Neural progenitor cell (in vitro differentiated cells): ENCODE measurements around the gene IQCH. TPM values are rescaled to one million over a fixed set of nuclear protein-coding genes. Genes with fewer than 3 reads are reported as not detected.
A peak's percentile ranks its signal among the peaks of the same experiment; 100 is the strongest.

ENCODE experiments used
- DNase-seq: peaks from one replicate; pipeline ENCODE4 v3.0.0-alpha.2; 2016; ENCODE audit warnings: low spot score
- H2AFZ ChIP-seq: fragments of 200-600 bp; sonication (generic); replicated peaks from 2 replicates; pipeline ENCODE4 v1.6.1; 2016; ENCODE audit warnings: antibody characterized with exemption
- H3F3A ChIP-seq: fragments of 200-600 bp; sonication (generic); 2 replicates; pipeline ENCODE4 v1.6.1; 2016; ENCODE audit warnings: antibody characterized with exemption, low read depth
- H3K27ac ChIP-seq: fragments of 200-600 bp; sonication (generic); 2 replicates; pipeline ENCODE4 v1.5.1; 2016; ENCODE audit warnings: mild to moderate bottlenecking
- H3K27me3 ChIP-seq: fragments of 200-600 bp; sonication (generic); 2 replicates; pipeline ENCODE4 v1.6.1; 2016; ENCODE audit warnings: mild to moderate bottlenecking, moderate library complexity
- H3K36me3 ChIP-seq: fragments of 200-600 bp; sonication (generic); 2 replicates; pipeline ENCODE4 v1.5.1; 2016
- H3K4me1 ChIP-seq: fragments of 200-600 bp; sonication (generic); 2 replicates; pipeline ENCODE4 v1.6.1; 2016; ENCODE audit warnings: mixed run types
- H3K4me2 ChIP-seq: fragments of 200-600 bp; sonication (generic); 2 replicates; pipeline ENCODE4 v1.6.1; 2016
- H3K4me3 ChIP-seq: fragments of 200-600 bp; sonication (generic); 2 replicates; pipeline ENCODE4 v1.5.1; 2016
- H3K79me2 ChIP-seq: fragments of 200-600 bp; sonication (generic); 2 replicates; pipeline ENCODE4 v1.6.1; 2016; ENCODE audit warnings: low read depth
- H3K9ac ChIP-seq: fragments of 200-600 bp; sonication (generic); 2 replicates; pipeline ENCODE4 v1.6.1; 2016
- H3K9me3 ChIP-seq: fragments of 200-600 bp; sonication (generic); 2 replicates; pipeline ENCODE4 v1.5.1; 2016; ENCODE audit warnings: low read depth
- H4K20me1 ChIP-seq: fragments of 200-600 bp; sonication (generic); 2 replicates; pipeline ENCODE4 v1.6.1; 2016; ENCODE audit warnings: low read depth
- H3K27ac Mint-ChIP-seq: 3 replicates; pipeline ENCODE4 v1.8.0; 2021; ENCODE audit warnings: mixed read lengths
- H3K27me3 Mint-ChIP-seq: 2 replicates; pipeline ENCODE4 v1.8.0; 2022; ENCODE audit warnings: low read depth, mild to moderate bottlenecking, inconsistent platforms, moderate library complexity, mixed read lengths; ENCODE audit not compliant: insufficient read depth
- H3K36me3 Mint-ChIP-seq: 3 replicates; pipeline ENCODE4 v1.8.0; 2021; ENCODE audit warnings: mixed read lengths
- H3K4me1 Mint-ChIP-seq: 3 replicates; pipeline ENCODE4 v1.8.0; 2021; ENCODE audit warnings: mixed read lengths
- H3K4me3 Mint-ChIP-seq: 3 replicates; pipeline ENCODE4 v1.8.0; 2021; ENCODE audit warnings: mild to moderate bottlenecking, moderate library complexity, mixed read lengths
- H3K9me3 Mint-ChIP-seq: 3 replicates; pipeline ENCODE4 v1.8.0; 2020; ENCODE audit warnings: mixed read lengths
- CTCF ChIP-seq: fragments of 200-600 bp; sonication (generic); IDR thresholded peaks from 2 replicates; pipeline ENCODE4 v1.5.1; 2017; ENCODE audit warnings: antibody characterized with exemption, mild to moderate bottlenecking
- EZH2 ChIP-seq: fragments of 200-600 bp; sonication (generic); IDR thresholded peaks from 2 replicates; pipeline ENCODE4 v1.6.1; 2017; ENCODE audit warnings: antibody characterized with exemption, mild to moderate bottlenecking, moderate library complexity
- EZH2phosphoT487 ChIP-seq: fragments of 200-600 bp; sonication (generic); IDR thresholded peaks from 2 replicates; pipeline ENCODE4 v1.6.1; 2017; ENCODE audit warnings: antibody characterized with exemption
- total RNA-seq: library from RNA; depleted of rRNA; stranded (reverse); fragments of >200 nt; gene quantifications from 2 replicates; pipeline ENCODE4 v1.2.3, GENCODE V29; 2015; ENCODE audit warnings: low replicate concordance

The IQCH gene
- total RNA-seq, 1 donor from 2014 or later: 21.0 TPM

- Histone ChIP-seq H3K4me3 (no peak overlapping the region), H3K27me3 (no peaks in the 10 kb centered on the region), H3K4me1 (peaks cover 52% of the 10 kb centered on the region), H3K36me3 (no peaks in the 10 kb centered on the region), H3F3A (peaks cover 14% of the 10 kb centered on the region), H2AFZ (no peak overlapping the region), H3K27ac (no peak overlapping the region), H3K9ac (no peak overlapping the region), H3K4me2 (no peak overlapping the region), H3K9me3 (no peaks in the 10 kb centered on the region), H4K20me1 (no peaks in the 10 kb centered on the region), H3K79me2 (no peaks in the 10 kb centered on the region)
- Mint-ChIP-seq H3K4me3 (no peak overlapping the region), H3K27ac (no peak overlapping the region), H3K9me3 (no peaks in the 10 kb centered on the region), H3K4me1 (peaks cover 48% of the 10 kb centered on the region), H3K27me3 (no peaks in the 10 kb centered on the region), H3K36me3 (no peaks in the 10 kb centered on the region)
- no peak for DNase-seq
- no peak for TF ChIP-seq CTCF
- no peak for TF ChIP-seq EZH2
- TF ChIP-seq EZH2phosphoT487: no peak
Observed at GRCh38 chr15:67400890-67401289, 146.3 kb downstream of the IQCH start.

GRCh38 chr15:67401336-67401735 is 146.8 kb downstream of the IQCH start:
- peaks cover 44% of the 10 kb centered on the region for H3K4me1 Mint-ChIP-seq
- no peaks in the 10 kb centered on the region for H3K9me3 Mint-ChIP-seq

GRCh38 chr15:67403428-67404154 is 149.0 kb downstream of the IQCH start:
- no peaks in the 10 kb centered on the region for H3K27me3 ChIP-seq
- H3K27ac Mint-ChIP-seq: peak overlapping the region; percentile 65
- peak overlapping the region; percentile 52 for H2AFZ ChIP-seq

More at GRCh38 chr15:67401336-67401735, 146.8 kb downstream of the IQCH start:
- Mint-ChIP-seq H3K36me3 (no peaks in the 10 kb centered on the region), H3K27ac (no peak overlapping the region), H3K4me3 (no peak overlapping the region), H3K27me3 (no peaks in the 10 kb centered on the region)
- no peaks in the 10 kb centered on the region for H3K27me3 ChIP-seq
- no peak overlapping the region for H3K4me3 ChIP-seq
- H3K9me3 ChIP-seq: no peaks in the 10 kb centered on the region
- H2AFZ ChIP-seq: no peak overlapping the region
- no peak overlapping the region for H3K27ac ChIP-seq
- H3K9ac ChIP-seq: no peak overlapping the region
- peaks cover 47% of the 10 kb centered on the region for H3K4me1 ChIP-seq
- no peaks in the 10 kb centered on the region for H3K36me3 ChIP-seq
- TF ChIP-seq CTCF (no peak), EZH2 (no peak), EZH2phosphoT487 (no peak)
- no peaks in the 10 kb centered on the region for H4K20me1 ChIP-seq
- no peaks in the 10 kb centered on the region for H3K79me2 ChIP-seq
- no peak overlapping the region for H3K4me2 ChIP-seq
- no peak for DNase-seq
- H3F3A ChIP-seq: peaks cover 14% of the 10 kb centered on the region

More at GRCh38 chr15:67403428-67404154, 149.0 kb downstream of the IQCH start:
- Mint-ChIP-seq H3K4me3 (no peak overlapping the region), H3K9me3 (no peaks in the 10 kb centered on the region), H3K4me1 (peaks cover 59% of the 10 kb centered on the region), H3K27me3 (no peaks in the 10 kb centered on the region), H3K36me3 (no peaks in the 10 kb centered on the region)
- no peaks in the 10 kb centered on the region for H4K20me1 ChIP-seq
- H3K4me3 ChIP-seq: no peak overlapping the region
- H3K36me3 ChIP-seq: no peaks in the 10 kb centered on the region
- no peaks in the 10 kb centered on the region for H3K9me3 ChIP-seq
- H3F3A ChIP-seq: peaks cover 30% of the 10 kb centered on the region
- peak overlapping the region; percentile 16 for H3K4me2 ChIP-seq
- peak overlapping the region; percentile 66 for H3K27ac ChIP-seq
- TF ChIP-seq EZH2phosphoT487 (no peak), CTCF (no peak), EZH2 (no peak)
- H3K9ac ChIP-seq: no peak overlapping the region
- H3K79me2 ChIP-seq: no peaks in the 10 kb centered on the region
- no peak for DNase-seq
- peaks cover 55% of the 10 kb centered on the region for H3K4me1 ChIP-seq
